SK-N-SH treated with all-trans-retinoic acid at 6 μM for 48 hours (cell line): ENCODE measurements around the gene MMS22L.

Experiments used
- ATAC-seq: fragments of 200-7000 bp; cut with Tn5 transposase; 3 replicates; pipeline ENCODE4 v1.9.1; 2020; ENCODE audit warnings: mild to moderate bottlenecking, moderate library complexity
- ARNTL ChIP-seq: fragments of 450-650 bp; formaldehyde crosslinking; IDR thresholded peaks from 2 replicates; pipeline ENCODE4 v1.5.0; 2020; ENCODE audit warnings: low read depth, mild to moderate bottlenecking, moderate library complexity, borderline replicate concordance
- BACH2 ChIP-seq: fragments of 250-450 bp; sonication (Bioruptor Pico); IDR thresholded peaks from 2 replicates; pipeline ENCODE4 v1.9.0; 2021; ENCODE audit warnings: mild to moderate bottlenecking, borderline replicate concordance
- CSDC2 ChIP-seq: fragments of 250-450 bp; sonication (Bioruptor Pico); IDR thresholded peaks from 2 replicates; pipeline ENCODE4 v1.5.0; 2020; ENCODE audit warnings: mild to moderate bottlenecking, moderate library complexity
- ESRRG ChIP-seq: fragments of 250-450 bp; sonication (Bioruptor Pico); IDR thresholded peaks from 2 replicates; pipeline ENCODE4 v1.6.1; 2021; ENCODE audit warnings: mild to moderate bottlenecking
- ISL1 ChIP-seq: fragments of 250-450 bp; sonication (Bioruptor Pico); IDR thresholded peaks from 2 replicates; pipeline ENCODE4 v2.1.2; 2022; ENCODE audit warnings: mild to moderate bottlenecking, moderate library complexity
- OSR1 ChIP-seq: fragments of 250-450 bp; sonication (Bioruptor Pico); IDR thresholded peaks from 2 replicates; pipeline ENCODE4 v1.8.0; 2022; ENCODE audit warnings: moderate library complexity, mild to moderate bottlenecking, inconsistent platforms
- PATZ1 ChIP-seq: fragments of 250-450 bp; sonication (Bioruptor Pico); IDR thresholded peaks from 2 replicates; pipeline ENCODE4 v1.8.0; 2020; ENCODE audit warnings: mild to moderate bottlenecking, moderate library complexity, borderline replicate concordance
- POU6F1 ChIP-seq: fragments of 250-450 bp; sonication (Bioruptor Pico); IDR thresholded peaks from 2 replicates; pipeline ENCODE4 v1.8.0; 2021; ENCODE audit warnings: low read depth, mild to moderate bottlenecking, moderate library complexity, borderline replicate concordance
- RARB ChIP-seq: fragments of 250-450 bp; sonication (Bioruptor Pico); IDR thresholded peaks from 2 replicates; pipeline ENCODE4 v1.8.0; 2021; ENCODE audit warnings: mild to moderate bottlenecking, moderate library complexity
- SNAI2 ChIP-seq: fragments of 250-450 bp; sonication (Bioruptor Pico); IDR thresholded peaks from 2 replicates; pipeline ENCODE4 v1.5.0; 2020; ENCODE audit warnings: mild to moderate bottlenecking, moderate library complexity
- TCF4 ChIP-seq: fragments of 250-450 bp; sonication (Bioruptor Pico); IDR thresholded peaks from 2 replicates; pipeline ENCODE4 v1.8.0; 2021; ENCODE audit warnings: mild to moderate bottlenecking, moderate library complexity, borderline replicate concordance
- TOX ChIP-seq: fragments of 250-450 bp; sonication (Bioruptor Pico); IDR thresholded peaks from 2 replicates; pipeline ENCODE4 v1.8.0; 2021; ENCODE audit warnings: mild to moderate bottlenecking, moderate library complexity, borderline replicate concordance
- TSHZ2 ChIP-seq: fragments of 250-450 bp; sonication (Bioruptor Pico); IDR thresholded peaks from 2 replicates; pipeline ENCODE4 v1.5.0; 2020; ENCODE audit warnings: mild to moderate bottlenecking, moderate library complexity
- ZC3H10 ChIP-seq: fragments of 250-450 bp; sonication (Bioruptor Pico); IDR thresholded peaks from 2 replicates; pipeline ENCODE4 v1.5.1; 2021; ENCODE audit warnings: mild to moderate bottlenecking, moderate library complexity
- ZFP3 ChIP-seq: fragments of 250-450 bp; sonication (Bioruptor Pico); IDR thresholded peaks from 2 replicates; pipeline ENCODE4 v1.5.0; 2020; ENCODE audit warnings: mild to moderate bottlenecking, moderate library complexity
- ZFP30 ChIP-seq: fragments of 450-650 bp; formaldehyde crosslinking; IDR thresholded peaks from 2 replicates; pipeline ENCODE4 v1.5.0; 2022; ENCODE audit warnings: mild to moderate bottlenecking, moderate library complexity
- ZNF565 ChIP-seq: fragments of 450-650 bp; formaldehyde crosslinking; conservative IDR thresholded peaks from 2 replicates; pipeline ENCODE4 v1.5.0; 2020; ENCODE audit warnings: low read depth, mild to moderate bottlenecking, moderate library complexity
- ZNF70 ChIP-seq: fragments of 450-650 bp; formaldehyde crosslinking; IDR thresholded peaks from 2 replicates; pipeline ENCODE4 v1.5.0; 2020; ENCODE audit warnings: mild to moderate bottlenecking, moderate library complexity
- ZNF8 ChIP-seq: fragments of 450-650 bp; formaldehyde crosslinking; IDR thresholded peaks from 2 replicates; pipeline ENCODE4 v1.5.0; 2020; ENCODE audit warnings: mild to moderate bottlenecking, moderate library complexity
- TF ChIP-seq, protein P1 (sequence below): fragments of 250-450 bp; sonication (Bioruptor Pico); IDR thresholded peaks from 2 replicates; pipeline ENCODE4 v1.5.1; 2020; ENCODE audit warnings: low read depth, mild to moderate bottlenecking, moderate library complexity
- TF ChIP-seq, protein P2 (sequence below): fragments of 250-450 bp; sonication (Bioruptor Pico); IDR thresholded peaks from 2 replicates; pipeline ENCODE4 v1.5.1; 2021; ENCODE audit warnings: mild to moderate bottlenecking, moderate library complexity

MMS22L gene

GRCh38 chr6:97289332-97289731 is 6.3 kb upstream of the MMS22L start (continued):
- TF ChIP-seq ESRRG (CRISPR knock-in tag): no peak

DNA sequence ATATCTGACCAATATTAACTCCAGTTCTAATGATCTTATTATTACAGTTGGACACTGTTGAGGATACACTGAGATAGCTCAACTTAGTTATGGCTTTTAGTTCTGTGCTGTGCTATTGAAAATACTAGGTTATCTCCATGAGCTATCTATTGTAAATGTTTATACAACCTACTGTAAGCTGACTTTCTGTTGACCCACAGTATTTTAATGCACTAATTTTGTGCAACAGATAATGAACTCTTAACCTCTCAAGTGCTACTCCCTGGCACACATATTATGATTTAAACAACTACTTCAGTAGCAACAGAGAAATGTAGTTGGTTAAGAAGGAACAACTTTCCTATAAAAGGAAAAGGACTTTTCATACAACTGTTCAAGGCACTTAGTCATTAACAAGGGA is 5.2 kb upstream of the MMS22L start:
- ATAC-seq: no peak
- TF ChIP-seq ISL1: no peak
- TF ChIP-seq ZFP30 (CRISPR knock-in tag): no peak
- no peak for TF ChIP-seq ESRRG (CRISPR knock-in tag)
- no peak for TF ChIP-seq TSHZ2
- TF ChIP-seq ZFP3 (CRISPR knock-in tag): no peak
- no peak for TF ChIP-seq ARNTL
- no peak for TF ChIP-seq TCF4
- TF ChIP-seq, protein P1, sequence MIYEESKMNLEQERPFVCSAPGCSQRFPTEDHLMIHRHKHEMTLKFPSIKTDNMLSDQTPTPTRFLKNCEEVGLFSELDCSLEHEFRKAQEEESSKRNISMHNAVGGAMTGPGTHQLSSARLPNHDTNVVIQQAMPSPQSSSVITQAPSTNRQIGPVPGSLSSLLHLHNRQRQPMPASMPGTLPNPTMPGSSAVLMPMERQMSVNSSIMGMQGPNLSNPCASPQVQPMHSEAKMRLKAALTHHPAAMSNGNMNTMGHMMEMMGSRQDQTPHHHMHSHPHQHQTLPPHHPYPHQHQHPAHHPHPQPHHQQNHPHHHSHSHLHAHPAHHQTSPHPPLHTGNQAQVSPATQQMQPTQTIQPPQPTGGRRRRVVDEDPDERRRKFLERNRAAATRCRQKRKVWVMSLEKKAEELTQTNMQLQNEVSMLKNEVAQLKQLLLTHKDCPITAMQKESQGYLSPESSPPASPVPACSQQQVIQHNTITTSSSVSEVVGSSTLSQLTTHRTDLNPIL (CRISPR knock-in tag): no peak
- no peak for TF ChIP-seq BACH2 (CRISPR knock-in tag)
- no peak for TF ChIP-seq PATZ1 (CRISPR knock-in tag)
- no peak for TF ChIP-seq ZNF70
- no peak for TF ChIP-seq RARB (CRISPR knock-in tag)
- no peak for TF ChIP-seq SNAI2 (CRISPR knock-in tag)
- no peak for TF ChIP-seq POU6F1 (CRISPR knock-in tag)
- no peak for TF ChIP-seq ZNF8 (CRISPR knock-in tag)
- TF ChIP-seq, protein P2, sequence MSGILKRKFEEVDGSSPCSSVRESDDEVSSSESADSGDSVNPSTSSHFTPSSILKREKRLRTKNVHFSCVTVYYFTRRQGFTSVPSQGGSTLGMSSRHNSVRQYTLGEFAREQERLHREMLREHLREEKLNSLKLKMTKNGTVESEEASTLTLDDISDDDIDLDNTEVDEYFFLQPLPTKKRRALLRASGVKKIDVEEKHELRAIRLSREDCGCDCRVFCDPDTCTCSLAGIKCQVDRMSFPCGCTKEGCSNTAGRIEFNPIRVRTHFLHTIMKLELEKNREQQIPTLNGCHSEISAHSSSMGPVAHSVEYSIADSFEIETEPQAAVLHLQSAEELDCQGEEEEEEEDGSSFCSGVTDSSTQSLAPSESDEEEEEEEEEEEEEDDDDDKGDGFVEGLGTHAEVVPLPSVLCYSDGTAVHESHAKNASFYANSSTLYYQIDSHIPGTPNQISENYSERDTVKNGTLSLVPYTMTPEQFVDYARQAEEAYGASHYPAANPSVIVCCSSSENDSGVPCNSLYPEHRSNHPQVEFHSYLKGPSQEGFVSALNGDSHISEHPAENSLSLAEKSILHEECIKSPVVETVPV (CRISPR knock-in tag): no peak
- no peak for TF ChIP-seq ZNF565
- no peak for TF ChIP-seq CSDC2 (CRISPR knock-in tag)
- no peak for TF ChIP-seq ZC3H10 (CRISPR knock-in tag)

DNA sequence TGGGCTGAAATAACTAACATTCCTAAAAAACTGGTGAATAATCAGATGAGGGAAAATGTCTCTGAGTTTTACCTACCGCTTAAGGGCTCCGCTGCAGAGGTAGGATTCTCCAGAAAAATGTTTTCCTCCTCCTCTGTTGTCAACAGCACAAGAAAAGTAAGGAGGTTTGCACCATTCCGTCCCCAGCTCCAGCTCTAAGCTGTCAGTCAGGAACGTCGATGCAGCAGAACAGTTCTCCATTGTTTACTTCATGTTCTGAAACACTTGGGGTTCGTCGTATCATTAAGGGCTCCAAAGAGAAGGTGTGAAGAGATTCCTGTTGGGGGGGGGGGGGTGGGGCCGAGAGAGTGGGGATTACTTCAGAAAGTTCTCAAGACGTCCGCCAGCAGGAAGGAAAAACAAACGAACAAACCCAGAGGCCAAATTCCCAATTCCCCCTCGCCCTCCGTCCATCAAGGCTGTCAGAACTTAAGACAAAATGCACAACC is 734 bp downstream of the MMS22L start:
- no peak for TF ChIP-seq TOX (CRISPR knock-in tag)
- no peak for TF ChIP-seq POU6F1 (CRISPR knock-in tag)
- TF ChIP-seq ESRRG (CRISPR knock-in tag): no peak
- no peak for TF ChIP-seq SNAI2 (CRISPR knock-in tag)
- TF ChIP-seq CSDC2 (CRISPR knock-in tag): no peak
- TF ChIP-seq OSR1 (CRISPR knock-in tag): no peak
- TF ChIP-seq RARB (CRISPR knock-in tag): no peak
- no peak for TF ChIP-seq ZNF8 (CRISPR knock-in tag)
- TF ChIP-seq TSHZ2: no peak
- no peak for TF ChIP-seq ZC3H10 (CRISPR knock-in tag)
- peak; percentile 50 for ATAC-seq
